GM18873 (cell line): ENCODE data around the gene MAD1L1.

ENCODE experiments used
- ATAC-seq: cut with Tn5 transposase; IDR thresholded peaks from one replicate; pipeline ENCODE4 v1.9.1; 2021; ENCODE audit warnings: mild to moderate bottlenecking, moderate library complexity, moderate number of reproducible peaks; ENCODE audit not compliant: unreplicated experiment, low FRiP score

MAD1L1 gene

GRCh38 chr7:2220506-2220905, 12.2 kb downstream of the MAD1L1 start:
- ATAC-seq: no peak

- ATAC-seq: no peak
Observed at GRCh38 chr7:2220030-2220429, 12.7 kb downstream of the MAD1L1 start.

- no peak for ATAC-seq
Observed at GRCh38 chr7:2219606-2220005, 13.1 kb downstream of the MAD1L1 start.

GRCh38 chr7:2219136-2219535, 13.6 kb downstream of the MAD1L1 start:
- ATAC-seq: no peak

- ATAC-seq: no peak
Observed at GRCh38 chr7:2218444-2218785, 14.3 kb downstream of the MAD1L1 start.

- ATAC-seq: no peak
Observed at GRCh38 chr7:2217716-2218443, 14.9 kb downstream of the MAD1L1 start.

- no peak for ATAC-seq
Observed at GRCh38 chr7:2217206-2217605, 15.5 kb downstream of the MAD1L1 start.

GRCh38 chr7:2215851-2216250, 16.9 kb downstream of the MAD1L1 start:
- ATAC-seq: no peak

- no peak for ATAC-seq
Observed at GRCh38 chr7:2214636-2215035, 18.1 kb downstream of the MAD1L1 start.

- no peak for ATAC-seq
Observed at GRCh38 chr7:2213551-2214215, 19.1 kb downstream of the MAD1L1 start.

- no peak for ATAC-seq
Observed at GRCh38 chr7:2212906-2213305, 19.8 kb downstream of the MAD1L1 start.

GRCh38 chr7:2211926-2212325, 20.8 kb downstream of the MAD1L1 start:
- ATAC-seq: no peak

- ATAC-seq: no peak
Observed at GRCh38 chr7:2211259-2211880, 21.4 kb downstream of the MAD1L1 start.

GRCh38 chr7:2210551-2211258, 22.0 kb downstream of the MAD1L1 start:
- ATAC-seq: no peak

- ATAC-seq: no peak
Observed at GRCh38 chr7:2209961-2210323, 22.8 kb downstream of the MAD1L1 start.

- ATAC-seq: no peak
Observed at GRCh38 chr7:2209146-2209960, 23.4 kb downstream of the MAD1L1 start.

- no peak for ATAC-seq
Observed at GRCh38 chr7:2208712-2209111, 24.0 kb downstream of the MAD1L1 start.

- no peak for ATAC-seq
Observed at GRCh38 chr7:2205036-2205780, 27.5 kb downstream of the MAD1L1 start.

GRCh38 chr7:2204446-2204845, 28.3 kb downstream of the MAD1L1 start:
- no peak for ATAC-seq
